Mucosa of stomach (tissue), 1 donor: Measurements from ENCODE around the gene FGD4.

Experiments
- H3K27me3 ChIP-seq: one replicate; pipeline ENCODE4 v1.7.0; 2013; ENCODE audit warnings: mild to moderate bottlenecking, low read length; ENCODE audit not compliant: control insufficient read depth, insufficient read depth
- H3K36me3 ChIP-seq: one replicate; pipeline ENCODE4 v1.7.0; 2013; ENCODE audit warnings: low read length; ENCODE audit not compliant: control insufficient read depth, insufficient read depth
- H3K4me1 ChIP-seq: one replicate; pipeline ENCODE4 v1.7.0; 2013; ENCODE audit warnings: mild to moderate bottlenecking, low read length; ENCODE audit not compliant: control insufficient read depth, insufficient read depth
- H3K4me3 ChIP-seq: one replicate; pipeline ENCODE4 v1.7.0; 2013; ENCODE audit warnings: low read length
- H3K9ac ChIP-seq: one replicate; pipeline ENCODE4 v1.7.0; 2013; ENCODE audit warnings: mild to moderate bottlenecking, low read length, moderate library complexity
- H3K9me3 ChIP-seq: one replicate; pipeline ENCODE4 v1.7.0; 2013; ENCODE audit warnings: mild to moderate bottlenecking, low read length, moderate library complexity; ENCODE audit not compliant: control insufficient read depth
- donor health status: Pancreatic carcinoma.

FGD4 gene

GRCh38 chr12:32466986-32467711 lies 67.8 kb downstream of the FGD4 start:
- H3K9ac ChIP-seq, result no peak overlapping the region
- H3K9me3 ChIP-seq, result no peaks in the 10 kb centered on the region
- no peak overlapping the region for H3K4me3 ChIP-seq
- no peaks in the 10 kb centered on the region for H3K36me3 ChIP-seq
- no peaks in the 10 kb centered on the region for H3K4me1 ChIP-seq
- no peaks in the 10 kb centered on the region for H3K27me3 ChIP-seq

DNA sequence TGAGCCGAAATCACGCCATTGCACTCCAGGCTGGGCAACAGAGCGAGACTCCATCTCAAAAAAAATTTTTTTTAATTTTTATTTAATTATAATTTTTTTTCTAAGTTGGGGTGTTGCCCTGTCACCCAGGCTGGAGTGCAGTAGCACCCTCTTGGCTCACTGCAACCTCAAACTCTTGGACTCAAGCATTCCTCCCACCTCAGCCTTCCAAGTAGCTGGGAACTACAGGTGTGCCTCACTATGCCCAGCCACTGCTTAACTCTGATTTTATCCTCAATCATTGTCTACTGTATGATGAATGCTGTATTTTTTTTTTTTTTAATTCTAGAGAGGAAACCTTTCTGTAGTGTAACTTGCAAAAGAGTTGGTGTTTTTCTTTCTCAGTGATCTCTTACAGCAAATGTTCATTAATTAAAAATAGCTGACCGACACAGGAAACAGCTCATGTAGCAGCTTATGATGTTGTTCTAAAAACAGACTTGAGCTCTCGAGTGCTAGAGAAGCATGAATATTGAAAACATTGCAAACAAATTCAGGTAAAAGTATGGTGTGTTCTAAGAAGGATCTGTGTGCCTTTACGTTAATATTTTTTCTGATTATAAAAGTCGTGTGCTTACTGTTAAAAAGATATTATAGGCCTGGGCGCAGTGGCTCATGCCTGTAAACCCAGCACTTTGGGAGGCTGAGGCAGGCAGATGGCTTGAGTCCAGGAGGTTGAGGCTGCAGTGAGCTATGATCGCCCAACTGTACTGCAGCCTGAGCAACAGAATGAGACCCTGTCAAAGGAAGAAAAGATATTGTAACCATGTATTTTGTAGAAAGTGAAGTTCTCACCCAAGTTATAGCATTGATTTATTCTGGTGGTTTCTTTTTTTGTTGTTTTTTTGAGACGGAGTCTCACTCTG lies 68.9 kb downstream of the FGD4 start:
- Histone ChIP-seq H3K9ac (no peak overlapping the region), H3K4me1 (no peaks in the 10 kb centered on the region), H3K27me3 (no peaks in the 10 kb centered on the region), H3K9me3 (no peaks in the 10 kb centered on the region), H3K36me3 (no peaks in the 10 kb centered on the region), H3K4me3 (no peak overlapping the region)

- Histone ChIP-seq H3K4me1 (peaks cover under 1% of the 10 kb centered on the region), H3K27me3 (no peaks in the 10 kb centered on the region), H3K9me3 (no peaks in the 10 kb centered on the region), H3K9ac (no peak overlapping the region), H3K4me3 (no peak overlapping the region), H3K36me3 (no peaks in the 10 kb centered on the region)
Measured at GRCh38 chr12:32470936-32471470, 71.6 kb downstream of the FGD4 start.

- Histone ChIP-seq H3K9ac (no peak overlapping the region), H3K4me3 (no peak overlapping the region), H3K9me3 (no peaks in the 10 kb centered on the region), H3K4me1 (peaks cover 6% of the 10 kb centered on the region), H3K27me3 (no peaks in the 10 kb centered on the region), H3K36me3 (no peaks in the 10 kb centered on the region)
Measured at GRCh38 chr12:32471591-32472001, 72.2 kb downstream of the FGD4 start.

DNA sequence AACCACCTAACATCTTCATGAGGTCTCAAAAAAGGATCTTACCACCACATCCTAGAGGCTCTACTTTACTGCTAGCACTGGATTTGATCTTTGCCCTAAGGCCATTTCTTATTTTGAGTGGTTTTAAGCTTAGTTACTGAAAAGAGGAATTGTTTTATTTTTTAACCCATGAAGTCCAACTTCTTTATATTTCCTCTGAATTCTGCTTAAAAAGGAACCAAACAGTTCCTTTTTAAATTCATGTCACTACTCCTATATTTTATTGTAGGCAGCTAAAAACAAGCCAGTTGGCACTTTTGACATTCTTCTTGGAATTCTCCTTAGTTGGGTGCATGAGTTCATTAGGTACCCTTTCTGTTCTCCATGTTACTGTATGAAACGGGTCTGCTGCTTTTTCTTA lies 76.4 kb downstream of the FGD4 start:
- no peaks in the 10 kb centered on the region for H3K9me3 ChIP-seq
- H3K36me3 ChIP-seq, result no peaks in the 10 kb centered on the region
- peaks cover 22% of the 10 kb centered on the region for H3K4me1 ChIP-seq
- H3K4me3 ChIP-seq, result no peak overlapping the region
- H3K9ac ChIP-seq, result no peak overlapping the region
- H3K27me3 ChIP-seq, result no peaks in the 10 kb centered on the region

- no peaks in the 10 kb centered on the region for H3K9me3 ChIP-seq
- H3K4me1 ChIP-seq, result peaks cover 22% of the 10 kb centered on the region
- no peaks in the 10 kb centered on the region for H3K36me3 ChIP-seq
- no peak overlapping the region for H3K4me3 ChIP-seq
- no peaks in the 10 kb centered on the region for H3K27me3 ChIP-seq
- no peak overlapping the region for H3K9ac ChIP-seq
Measured at GRCh38 chr12:32476446-32476845, 77.1 kb downstream of the FGD4 start.

- H3K9me3 ChIP-seq, result no peaks in the 10 kb centered on the region
- no peak overlapping the region for H3K4me3 ChIP-seq
- peaks cover 22% of the 10 kb centered on the region for H3K4me1 ChIP-seq
- H3K9ac ChIP-seq, result no peak overlapping the region
- no peaks in the 10 kb centered on the region for H3K36me3 ChIP-seq
- H3K27me3 ChIP-seq, result no peaks in the 10 kb centered on the region
Measured at GRCh38 chr12:32477714-32478113, 78.4 kb downstream of the FGD4 start.

GRCh38 chr12:32478166-32478565 lies 78.8 kb downstream of the FGD4 start:
- Histone ChIP-seq H3K27me3 (no peaks in the 10 kb centered on the region), H3K4me3 (no peak overlapping the region), H3K4me1 (peaks cover 22% of the 10 kb centered on the region), H3K36me3 (no peaks in the 10 kb centered on the region), H3K9ac (no peak overlapping the region), H3K9me3 (no peaks in the 10 kb centered on the region)

- Histone ChIP-seq H3K9ac (no peak overlapping the region), H3K27me3 (no peaks in the 10 kb centered on the region), H3K4me3 (no peak overlapping the region), H3K36me3 (no peaks in the 10 kb centered on the region), H3K4me1 (peaks cover 22% of the 10 kb centered on the region), H3K9me3 (no peaks in the 10 kb centered on the region)
Measured at GRCh38 chr12:32478858-32479725, 79.7 kb downstream of the FGD4 start.

- Histone ChIP-seq H3K9ac (no peak overlapping the region), H3K4me1 (peaks cover 13% of the 10 kb centered on the region), H3K36me3 (no peaks in the 10 kb centered on the region), H3K27me3 (no peaks in the 10 kb centered on the region), H3K9me3 (no peaks in the 10 kb centered on the region), H3K4me3 (no peak overlapping the region)
Measured at GRCh38 chr12:32482226-32482625, 82.9 kb downstream of the FGD4 start.

GRCh38 chr12:32483499-32483898 lies 84.1 kb downstream of the FGD4 start:
- H3K27me3 ChIP-seq, result no peaks in the 10 kb centered on the region
- no peaks in the 10 kb centered on the region for H3K36me3 ChIP-seq
- H3K4me1 ChIP-seq, result peaks cover 9% of the 10 kb centered on the region
- no peak overlapping the region for H3K4me3 ChIP-seq
- no peak overlapping the region for H3K9ac ChIP-seq
- H3K9me3 ChIP-seq, result no peaks in the 10 kb centered on the region
